Aorta (tissue), 5 donors: ENCODE results near the gene SYT1. TPM values are rescaled to one million over a fixed set of nuclear protein-coding genes. Genes with fewer than 3 reads are reported as not detected.

ENCODE experiments used
- ATAC-seq: fragments of 200-7000 bp; cut with Tn5 transposase; one replicate; pipeline ENCODE4 v1.9.1; 2022; ENCODE audit warnings: moderate library complexity; ENCODE audit not compliant: low FRiP score
- DNase-seq, 2 donors: peaks; one replicate each; pipeline ENCODE4 v3.0.0-alpha.2; 2020
- H3K27ac ChIP-seq, 2 donors: one replicate each; pipeline ENCODE4 v1.5.1; 2013; ENCODE audit warnings: low read length in 2 of 2, mild to moderate bottlenecking in 2 of 2, moderate library complexity in 2 of 2, control low read depth in 1 of 2, inconsistent platforms in 1 of 2, low read depth in 1 of 2
- H3K27me3 ChIP-seq, 2 donors: one replicate each; pipeline ENCODE4 v1.6.1; 2013; ENCODE audit warnings: control low read depth in 1 of 2, low read length in 1 of 2, mild to moderate bottlenecking in 1 of 2, moderate library complexity in 1 of 2; ENCODE audit not compliant: insufficient read depth in 2 of 2, control insufficient read depth in 1 of 2
- H3K36me3 ChIP-seq, 2 donors: one replicate each; pipeline ENCODE4 v1.6.1; 2013; ENCODE audit warnings: control low read depth in 1 of 2, low read length in 1 of 2, mild to moderate bottlenecking in 1 of 2; ENCODE audit not compliant: insufficient read depth in 2 of 2, control insufficient read depth in 1 of 2
- H3K4me1 ChIP-seq, 2 donors: one replicate each; pipeline ENCODE4 v1.6.1; 2013; ENCODE audit warnings: low read length in 2 of 2, control low read depth in 1 of 2, mild to moderate bottlenecking in 1 of 2, moderate library complexity in 1 of 2; ENCODE audit not compliant: insufficient read depth in 2 of 2, control insufficient read depth in 1 of 2
- H3K4me3 ChIP-seq, 2 donors: one replicate each; pipeline ENCODE4 v1.5.1; 2013; ENCODE audit warnings: low read length in 2 of 2, control low read depth in 1 of 2, mild to moderate bottlenecking in 1 of 2
- H3K9me3 ChIP-seq: one replicate; pipeline ENCODE4 v1.6.1; 2013; ENCODE audit warnings: mild to moderate bottlenecking, low read length; ENCODE audit not compliant: control insufficient read depth
- WGBS, 2 donors: extraction: QIAGEN DNeasy Blood & Tissue Kit; methylation state at CpG; one replicate each; pipeline ENCODE4 v1.1.7; 2013; 5-methylcytosine and 5-hydroxymethylcytosine counted together
- intact Hi-C, 2 donors: fragments of 100-400 bp; cut with DNase I; formaldehyde crosslinking; loops; one replicate each; pipeline versions ENCODE4 v1.14.2 to v1.15.0; 2022
- microRNA-seq, 2 donors: library from miRNA; unstranded; fragments of <30 nt; microRNA quantifications; one replicate each; pipeline ENCODE4 v1.2.0, GENCODE V29; 2020
- polyA plus RNA-seq, 2 donors: library from polyadenylated mRNA; stranded (reverse); fragments of 200-250 nt; gene quantifications; one replicate each; pipeline ENCODE4 v1.2.3, GENCODE V29; 2013
- total RNA-seq, 2 donors: library from RNA; stranded (reverse); fragmentation: NEBNext Ultra II Directional; extraction: Animal tissue kit (Norgen Biotek cat#: 25700); gene quantifications; one replicate each; pipeline ENCODE4 v1.2.1, GENCODE V29; 2021
- donor health status: healthy with polysubstance abuse.
- donor health status: Bipolar disorder and iron deficiency.
- donor health status: DM: no; HTN: no; CAD: no.
- donor health status: DM: no; HTN: no; CAD: no.
- donor health status: DM: yes; HTN: yes; CAD: no.

Gene SYT1
- total and polyA plus RNA-seq, 4 donors: 0.05 to 1.8 (median 1.5) TPM; not detected in 1

- Histone ChIP-seq H3K36me3 (no peaks in the 10 kb centered on the region), H3K9me3 (no peaks in the 10 kb centered on the region), H3K27ac (no peak overlapping the region), H3K4me3 (no peak overlapping the region), H3K4me1 (peaks cover 0 to 3% of the 10 kb centered on the region in 2 donors), H3K27me3 (no peaks in the 10 kb centered on the region)
- no peak for DNase-seq
- no peak for ATAC-seq
- 88 to 96% methylated on average over 2 of the region's 2 CpGs for WGBS, 2 donors
- intact Hi-C loops: no loop called here
Observed at GRCh38 chr12:79455286-79455685, 590.7 kb downstream of the SYT1 start.

DNA sequence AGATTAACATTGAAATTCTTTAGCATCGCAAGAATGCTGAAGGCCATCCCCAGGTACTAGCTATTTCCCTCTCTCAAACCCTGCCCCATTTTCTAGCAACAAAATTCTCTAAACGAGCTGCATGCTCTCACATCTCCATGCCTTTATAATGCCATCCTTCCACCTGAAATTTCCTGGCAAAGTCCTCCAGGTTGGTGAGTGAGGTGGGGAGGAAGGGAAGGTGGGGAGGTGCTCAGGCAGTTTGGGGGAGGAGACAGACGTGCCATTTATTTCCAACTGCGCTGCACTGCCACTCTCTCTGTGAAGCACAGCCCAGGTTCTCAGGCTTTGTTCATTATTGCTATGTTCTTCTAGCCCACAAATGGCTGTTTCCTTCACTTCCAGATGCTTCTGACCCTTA is 617.7 kb downstream of the SYT1 start:
- no peak overlapping the region for H3K27ac ChIP-seq
- H3K9me3 ChIP-seq: no peaks in the 10 kb centered on the region
- no peaks in the 10 kb centered on the region for H3K4me1 ChIP-seq
- no peaks in the 10 kb centered on the region for H3K36me3 ChIP-seq
- WGBS, 2 donors: 62 to 63% methylated on average over 4 of the region's 4 CpGs
- DNase-seq: no peak
- no peaks in the 10 kb centered on the region for H3K27me3 ChIP-seq
- no peak for ATAC-seq
- no peak overlapping the region for H3K4me3 ChIP-seq
- intact Hi-C loops: no loop called here

DNA sequence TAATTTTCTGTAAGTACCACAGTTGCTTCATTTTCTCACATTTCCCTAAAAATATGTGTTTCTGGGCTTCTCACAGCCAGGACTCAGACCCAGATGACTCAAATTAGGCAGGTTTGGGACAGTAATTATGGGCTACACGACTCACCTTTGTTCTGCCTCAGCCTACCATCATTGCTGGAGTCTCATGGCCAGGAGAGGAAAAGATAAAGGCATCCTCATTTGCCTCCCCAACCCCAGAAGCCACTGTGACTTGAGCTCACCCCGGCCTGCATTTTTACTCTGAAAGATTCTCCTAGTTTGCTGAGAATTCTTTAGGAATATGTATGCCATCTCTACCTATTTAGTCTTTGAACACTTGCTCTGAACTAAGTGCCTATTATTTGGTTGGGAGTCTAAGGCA is 618.3 kb downstream of the SYT1 start:
- no peak overlapping the region for H3K27ac ChIP-seq
- no peaks in the 10 kb centered on the region for H3K9me3 ChIP-seq
- H3K4me1 ChIP-seq: no peaks in the 10 kb centered on the region
- intact Hi-C loops: no loop called here
- H3K27me3 ChIP-seq: no peaks in the 10 kb centered on the region
- no peak for DNase-seq
- WGBS, 2 donors: 77 to 86% methylated on average over 2 of the region's 2 CpGs
- H3K4me3 ChIP-seq: no peak overlapping the region
- ATAC-seq: no peak
- H3K36me3 ChIP-seq: no peaks in the 10 kb centered on the region

DNA sequence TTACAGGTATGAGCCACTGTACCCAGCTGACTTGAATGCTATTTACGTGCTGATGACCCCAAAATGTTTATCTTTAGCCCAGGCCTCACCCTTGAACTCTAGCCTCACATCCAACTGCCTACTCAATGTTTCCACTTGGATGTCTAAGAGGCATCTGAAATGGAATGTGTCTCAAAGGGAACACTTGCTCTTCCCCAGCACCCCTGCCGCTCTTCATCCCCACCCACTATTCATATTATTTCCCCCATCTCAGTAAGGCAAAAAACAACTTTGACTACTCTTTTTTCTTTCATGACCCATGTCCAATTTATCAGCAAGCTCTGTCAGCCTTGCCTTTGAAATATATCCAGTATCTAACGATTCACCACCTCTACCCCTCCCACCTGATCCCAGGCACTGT is 621.6 kb downstream of the SYT1 start:
- H3K27me3 ChIP-seq: no peaks in the 10 kb centered on the region
- 89 to 90% methylated on average over 3 of the region's 3 CpGs for WGBS, 2 donors
- H3K4me3 ChIP-seq: no peak overlapping the region
- no peak for DNase-seq
- H3K4me1 ChIP-seq: no peaks in the 10 kb centered on the region
- intact Hi-C loops: no loop called here
- no peak for ATAC-seq
- H3K9me3 ChIP-seq: no peaks in the 10 kb centered on the region
- H3K36me3 ChIP-seq: no peaks in the 10 kb centered on the region
- H3K27ac ChIP-seq: no peak overlapping the region

- ATAC-seq: no peak
- no peaks in the 10 kb centered on the region for H3K36me3 ChIP-seq
- H3K27ac ChIP-seq: no peak overlapping the region
- 56 to 60% methylated on average over 3 of the region's 3 CpGs for WGBS, 2 donors
- no peak for DNase-seq
- H3K4me1 ChIP-seq: no peaks in the 10 kb centered on the region
- H3K4me3 ChIP-seq: no peak overlapping the region
- H3K9me3 ChIP-seq: peaks cover 3% of the 10 kb centered on the region
- intact Hi-C loops: no loop called here
- H3K27me3 ChIP-seq: no peaks in the 10 kb centered on the region
Observed at GRCh38 chr12:79487386-79488110, 623.0 kb downstream of the SYT1 start.

Small RNAs within 50 kb of the gene (microRNA-seq; reads per million reads assigned to microRNA genes)
- gene MIR1252: 0 reads per million in 2 donors
